MM.1S (cell line): ENCODE data around the gene NBAS.

ENCODE experiments used
- DNase-seq: peaks from one replicate; pipeline ENCODE4 v3.0.0-alpha.2; 2015
- H2AFZ ChIP-seq: fragments of 300-600 bp; sonication (generic); 2 replicates; pipeline ENCODE4 v1.6.0; 2016; ENCODE audit warnings: antibody characterized with exemption, low read length
- H3F3A ChIP-seq: fragments of 300-600 bp; sonication (generic); 2 replicates; pipeline ENCODE4 v1.6.1; 2016; ENCODE audit warnings: mild to moderate bottlenecking, antibody characterized with exemption, low read length, moderate library complexity, mixed read lengths; ENCODE audit not compliant: insufficient read depth
- H3K27ac ChIP-seq: fragments of 300-600 bp; sonication (generic); 2 replicates; pipeline ENCODE4 v1.5.1; 2016; ENCODE audit warnings: mild to moderate bottlenecking, low read length
- H3K27me3 ChIP-seq: fragments of 300-600 bp; sonication (generic); replicated peaks from 2 replicates; pipeline ENCODE4 v1.6.0; 2016; ENCODE audit warnings: low read length; ENCODE audit not compliant: insufficient read depth
- H3K36me3 ChIP-seq: fragments of 300-600 bp; sonication (generic); replicated peaks from 2 replicates; pipeline ENCODE4 v1.6.1; 2016; ENCODE audit warnings: mild to moderate bottlenecking, low read length, mixed read lengths; ENCODE audit not compliant: insufficient read depth
- H3K4me1 ChIP-seq: fragments of 300-600 bp; sonication (generic); 2 replicates; pipeline ENCODE4 v1.6.1; 2016; ENCODE audit warnings: low read length, mixed read lengths
- H3K4me2 ChIP-seq: fragments of 300-600 bp; sonication (generic); 2 replicates; pipeline ENCODE4 v1.6.0; 2016; ENCODE audit warnings: low read depth, low read length
- H3K4me3 ChIP-seq: fragments of 300-600 bp; sonication (generic); 2 replicates; pipeline ENCODE4 v1.5.1; 2016; ENCODE audit warnings: low read length, mixed read lengths
- H3K79me2 ChIP-seq: fragments of 300-600 bp; sonication (generic); 2 replicates; pipeline ENCODE4 v1.6.1; 2016; ENCODE audit warnings: mixed run types, low read length, mixed read lengths
- H3K9ac ChIP-seq: fragments of 300-600 bp; sonication (generic); 2 replicates; pipeline ENCODE4 v1.6.1; 2016; ENCODE audit warnings: low read length, mixed read lengths
- H3K9me2 ChIP-seq: fragments of 300-600 bp; sonication (generic); replicated peaks from 2 replicates; pipeline ENCODE4 v1.6.1; 2016; ENCODE audit warnings: mild to moderate bottlenecking, low read length, mixed read lengths; ENCODE audit not compliant: insufficient read depth
- H3K9me3 ChIP-seq: fragments of 300-600 bp; sonication (generic); replicated peaks from 2 replicates; pipeline ENCODE4 v1.6.1; 2016; ENCODE audit warnings: mild to moderate bottlenecking, low read length, mixed read lengths; ENCODE audit not compliant: insufficient read depth
- H4K20me1 ChIP-seq: fragments of 300-600 bp; sonication (generic); 2 replicates; pipeline ENCODE4 v1.6.1; 2016; ENCODE audit warnings: mild to moderate bottlenecking, low read length, moderate library complexity, mixed read lengths; ENCODE audit not compliant: insufficient read depth
- CTCF ChIP-seq: fragments of 300-600 bp; sonication (generic); IDR thresholded peaks from 2 replicates; pipeline ENCODE4 v1.5.1; 2016; ENCODE audit warnings: antibody characterized with exemption, low read length, mixed read lengths
- EZH2 ChIP-seq: fragments of 300-600 bp; sonication (generic); optimal IDR thresholded peaks from 2 replicates; pipeline ENCODE3; 2017; ENCODE audit warnings: low read depth, mild to moderate bottlenecking, antibody characterized with exemption, low read length, mixed read lengths
- EZH2phosphoT487 ChIP-seq: fragments of 300-600 bp; sonication (generic); IDR thresholded peaks from 2 replicates; pipeline ENCODE4 v1.6.1; 2018; ENCODE audit warnings: antibody characterized with exemption, low read length

NBAS gene

GRCh38 chr2:15435474-15435873 lies 125.7 kb downstream of the NBAS start:
- H3K4me1 ChIP-seq: no peaks in the 10 kb centered on the region
- no peaks in the 10 kb centered on the region for H3K79me2 ChIP-seq
- no peak overlapping the region for H3K9ac ChIP-seq
- TF ChIP-seq EZH2phosphoT487 (no peak), CTCF (no peak), EZH2 (no peak)
- no peak overlapping the region for H2AFZ ChIP-seq
- H3K27me3 ChIP-seq: no peaks in the 10 kb centered on the region
- H3K9me2 ChIP-seq: no peaks in the 10 kb centered on the region
- no peaks in the 10 kb centered on the region for H3K36me3 ChIP-seq
- DNase-seq: no peak
- no peak overlapping the region for H3K4me2 ChIP-seq
- H3F3A ChIP-seq: no peaks in the 10 kb centered on the region
- H4K20me1 ChIP-seq: no peaks in the 10 kb centered on the region
- no peaks in the 10 kb centered on the region for H3K9me3 ChIP-seq
- no peak overlapping the region for H3K27ac ChIP-seq
- no peak overlapping the region for H3K4me3 ChIP-seq

DNA sequence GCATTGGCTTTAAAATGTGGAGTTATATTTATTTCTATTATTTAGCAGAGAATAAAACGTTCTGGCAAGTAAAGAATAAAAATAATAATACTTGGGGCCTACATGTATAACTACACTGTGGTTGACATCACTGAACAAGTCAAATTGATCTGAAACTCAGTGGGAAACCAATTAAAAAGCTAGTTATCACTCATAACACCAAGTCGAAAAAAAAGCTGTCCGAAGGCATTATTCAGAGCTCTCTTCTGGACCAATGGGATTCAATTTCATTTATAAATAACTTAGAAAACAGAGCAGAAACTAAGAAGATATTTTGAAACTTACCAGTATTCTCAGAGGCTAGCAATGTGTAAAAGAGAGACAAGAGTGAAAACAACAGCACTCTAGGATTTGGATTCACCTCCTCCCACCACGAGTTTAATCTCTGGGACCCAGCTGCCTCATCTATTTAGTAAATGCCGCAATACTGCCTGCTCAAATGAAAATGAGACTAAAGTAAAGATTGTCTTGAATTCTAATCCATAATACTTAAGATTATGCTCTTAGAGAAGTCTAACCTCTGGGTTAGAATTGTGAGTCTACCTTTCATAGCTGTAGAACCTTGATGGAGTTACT lies 128.4 kb downstream of the NBAS start:
- no peaks in the 10 kb centered on the region for H3K9me2 ChIP-seq
- H3K79me2 ChIP-seq: no peaks in the 10 kb centered on the region

DNA sequence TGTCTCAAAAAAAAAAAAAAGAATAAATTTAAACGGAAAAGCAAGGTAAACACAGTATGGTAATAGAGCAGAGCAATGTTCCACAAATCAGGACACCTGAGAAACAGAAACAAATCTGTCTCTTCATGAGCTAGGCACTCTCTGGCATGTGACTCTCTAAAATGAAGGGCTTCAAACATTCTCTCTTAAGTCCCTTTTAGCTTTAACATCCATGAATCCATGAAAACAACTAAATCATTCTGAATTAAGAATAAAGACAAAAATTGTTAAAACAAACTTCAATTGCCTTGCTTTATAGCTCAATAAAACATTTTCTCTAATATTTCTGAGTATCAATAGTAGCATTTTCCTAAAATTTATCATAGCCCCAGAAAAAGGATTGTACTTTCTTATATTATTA lies 132.1 kb downstream of the NBAS start:
- H4K20me1 ChIP-seq: no peaks in the 10 kb centered on the region
- no peaks in the 10 kb centered on the region for H3K36me3 ChIP-seq
- H2AFZ ChIP-seq: no peak overlapping the region
- H3K79me2 ChIP-seq: no peaks in the 10 kb centered on the region
- H3K4me2 ChIP-seq: no peak overlapping the region
- H3K9ac ChIP-seq: no peak overlapping the region
- H3K4me1 ChIP-seq: no peaks in the 10 kb centered on the region
- no peaks in the 10 kb centered on the region for H3K27me3 ChIP-seq
- H3K4me3 ChIP-seq: no peak overlapping the region
- no peak overlapping the region for H3K27ac ChIP-seq
- no peaks in the 10 kb centered on the region for H3K9me3 ChIP-seq
- H3F3A ChIP-seq: no peaks in the 10 kb centered on the region
- no peak for DNase-seq
- no peaks in the 10 kb centered on the region for H3K9me2 ChIP-seq
- TF ChIP-seq CTCF (no peak), EZH2phosphoT487 (no peak), EZH2 (no peak)

More for the DNA sequence above, 128.4 kb downstream of the NBAS start:
- H3K4me1 ChIP-seq: no peaks in the 10 kb centered on the region
- no peaks in the 10 kb centered on the region for H4K20me1 ChIP-seq
- TF ChIP-seq EZH2 (no peak), CTCF (no peak), EZH2phosphoT487 (no peak)
- no peak overlapping the region for H3K4me3 ChIP-seq
- H3K9ac ChIP-seq: no peak overlapping the region
- no peak overlapping the region for H2AFZ ChIP-seq
- H3K27me3 ChIP-seq: no peaks in the 10 kb centered on the region
- no peak for DNase-seq
- no peaks in the 10 kb centered on the region for H3K9me3 ChIP-seq
- H3K27ac ChIP-seq: no peak overlapping the region
- no peaks in the 10 kb centered on the region for H3K36me3 ChIP-seq
- no peak overlapping the region for H3K4me2 ChIP-seq
- no peaks in the 10 kb centered on the region for H3F3A ChIP-seq
